Ovary (tissue), 9 donors: ENCODE results near the gene SLC9A9. TPM values are rescaled to one million over a fixed set of nuclear protein-coding genes. Genes with fewer than 3 reads are reported as not detected.

ENCODE experiments used
- DNase-seq, 5 donors: peaks; one replicate each; pipeline ENCODE4 v3.0.0-alpha.2; 2019 to 2020
- H3K27ac ChIP-seq, 2 donors: fragments of 200-600 bp; one replicate each; pipeline versions ENCODE4 v1.5.1 to v1.8.0; 2019 to 2022
- H3K27me3 ChIP-seq: fragments of 200-600 bp; one replicate; pipeline ENCODE4 v1.8.0; 2022
- H3K36me3 ChIP-seq: fragments of 200-600 bp; sonication (generic); one replicate; pipeline ENCODE4 v1.5.1; 2019
- H3K4me1 ChIP-seq: one replicate; pipeline ENCODE4 v1.8.1; 2013; ENCODE audit warnings: mild to moderate bottlenecking, moderate library complexity; ENCODE audit not compliant: insufficient read depth
- H3K4me3 ChIP-seq: fragments of 200-600 bp; sonication (generic); one replicate; pipeline ENCODE4 v1.5.1; 2017
- H3K9me3 ChIP-seq, 2 donors: fragments of 200-600 bp in 1 of 2; sonication (generic) in 1 of 2; one replicate each; pipeline versions ENCODE4 v1.5.1 to v1.8.1; 2013 to 2019; ENCODE audit warnings: mild to moderate bottlenecking in 1 of 2, moderate library complexity in 1 of 2
- EP300 ChIP-seq: sonication (generic); formaldehyde crosslinking; IDR thresholded peaks from one replicate; pipeline ENCODE4 v1.6.1; 2017; ENCODE audit warnings: antibody characterized with exemption
- POLR2A ChIP-seq: fragments of 450-650 bp; IDR thresholded peaks from one replicate; pipeline ENCODE4 v1.6.1; 2017; ENCODE audit warnings: antibody characterized with exemption, mild to moderate bottlenecking, moderate library complexity
- WGBS, 3 donors: extraction: QIAGEN DNeasy Blood & Tissue Kit in 1 of 3; methylation state at CpG; one replicate each; pipeline versions ENCODE4 v1.1.5 to v1.1.7; 2013 to 2017; 5-methylcytosine and 5-hydroxymethylcytosine counted together
- intact Hi-C, 4 donors: fragments of 100-400 bp; cut with DNase I; formaldehyde crosslinking; loops; one replicate each; pipeline versions ENCODE4 v1.11.0 to v1.15.1; 2022 to 2023
- polyA plus RNA-seq, 2 donors: library from polyadenylated mRNA; stranded (reverse); fragments of 200-250 nt in 1 of 2; fragments of 350-450 nt in 1 of 2; fragmentation: Illumina TruSeq in 1 of 2; extraction: RNeasy Lipid Tissue Mini Kit (QIAGEN cat#74804) in 1 of 2; gene quantifications; one replicate each; pipeline ENCODE4 v1.2.3, GENCODE V29; 2013 to 2014
- total RNA-seq, 7 donors: library from RNA; depleted of rRNA in 2 of 7; stranded (reverse); fragments of >200 nt in 2 of 7; fragmentation: NEBNext Ultra II Directional in 3 of 7; extraction: Animal tissue kit (Norgen Biotek cat#: 25700) in 3 of 7; gene quantifications; one replicate each; pipeline versions ENCODE4 v1.1.0 to v1.2.4, GENCODE V29; 2016 to 2023
- TF ChIP-seq, protein P1 (sequence below), 3 donors: fragments of 450-650 bp in 2 of 3; fragments of 200-600 bp in 1 of 3; IDR thresholded peaks; one replicate each; pipeline versions ENCODE4 v1.5.1 to v1.8.0; 2016 to 2022; ENCODE audit warnings: antibody characterized with exemption in 3 of 3, mild to moderate bottlenecking in 1 of 3
- donor health status: DM: no; HTN: no; CAD: no; lungs with moderate emphysema.
- donor health status: DM: no; HTN: no; CAD: no.
- donor health status: Bipolar disorder and iron deficiency.
- donor health status: DM: yes; HTN: yes; CAD: no.
- donor health status: DM: no; HTN: no; CAD: no.
- donor health status: DM: yes; HTN: yes; CAD: no.

The SLC9A9 gene
- total and polyA plus RNA-seq, 9 donors, result 7.0 to 22.7 (median 13.5) TPM

DNA sequence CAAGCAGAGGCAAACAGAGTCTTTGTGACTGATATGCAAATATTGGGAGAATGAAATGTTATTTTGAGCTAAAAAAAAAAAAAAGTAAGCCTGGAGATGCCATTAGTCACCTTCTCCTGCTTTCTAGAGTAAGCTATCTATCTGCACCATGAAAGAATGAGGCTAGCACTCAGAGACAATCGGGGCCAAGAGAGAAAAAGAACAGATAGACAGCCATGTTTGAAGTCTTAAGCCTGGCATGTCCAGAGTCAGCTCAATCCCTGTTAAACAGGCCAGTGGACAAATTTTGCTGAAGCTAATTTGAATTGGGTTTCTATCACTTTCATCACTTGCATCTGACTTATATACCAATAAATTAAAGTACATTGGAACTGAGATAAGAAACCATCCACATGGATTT, 204.4 kb downstream of the SLC9A9 start:
- H3K27ac ChIP-seq, result no peak overlapping the region
- 91 to 96% (median 95%) methylated on average over 1 of the region's 1 CpG for whole genome bisulfite sequencing, 3 donors
- no peaks in the 10 kb centered on the region for H3K27me3 ChIP-seq
- TF ChIP-seq, protein P1, sequence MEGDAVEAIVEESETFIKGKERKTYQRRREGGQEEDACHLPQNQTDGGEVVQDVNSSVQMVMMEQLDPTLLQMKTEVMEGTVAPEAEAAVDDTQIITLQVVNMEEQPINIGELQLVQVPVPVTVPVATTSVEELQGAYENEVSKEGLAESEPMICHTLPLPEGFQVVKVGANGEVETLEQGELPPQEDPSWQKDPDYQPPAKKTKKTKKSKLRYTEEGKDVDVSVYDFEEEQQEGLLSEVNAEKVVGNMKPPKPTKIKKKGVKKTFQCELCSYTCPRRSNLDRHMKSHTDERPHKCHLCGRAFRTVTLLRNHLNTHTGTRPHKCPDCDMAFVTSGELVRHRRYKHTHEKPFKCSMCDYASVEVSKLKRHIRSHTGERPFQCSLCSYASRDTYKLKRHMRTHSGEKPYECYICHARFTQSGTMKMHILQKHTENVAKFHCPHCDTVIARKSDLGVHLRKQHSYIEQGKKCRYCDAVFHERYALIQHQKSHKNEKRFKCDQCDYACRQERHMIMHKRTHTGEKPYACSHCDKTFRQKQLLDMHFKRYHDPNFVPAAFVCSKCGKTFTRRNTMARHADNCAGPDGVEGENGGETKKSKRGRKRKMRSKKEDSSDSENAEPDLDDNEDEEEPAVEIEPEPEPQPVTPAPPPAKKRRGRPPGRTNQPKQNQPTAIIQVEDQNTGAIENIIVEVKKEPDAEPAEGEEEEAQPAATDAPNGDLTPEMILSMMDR (IDR thresholded peaks at IDR 0.05), result no peak
- TF ChIP-seq EP300 (no peak), POLR2A (no peak)
- H3K4me3 ChIP-seq, result no peak overlapping the region
- no peaks in the 10 kb centered on the region for H3K9me3 ChIP-seq
- DNase-seq, result no peak
- intact Hi-C loops, result no loop called here
- H3K4me1 ChIP-seq, result no peaks in the 10 kb centered on the region
- H3K36me3 ChIP-seq, result no peaks in the 10 kb centered on the region

DNA sequence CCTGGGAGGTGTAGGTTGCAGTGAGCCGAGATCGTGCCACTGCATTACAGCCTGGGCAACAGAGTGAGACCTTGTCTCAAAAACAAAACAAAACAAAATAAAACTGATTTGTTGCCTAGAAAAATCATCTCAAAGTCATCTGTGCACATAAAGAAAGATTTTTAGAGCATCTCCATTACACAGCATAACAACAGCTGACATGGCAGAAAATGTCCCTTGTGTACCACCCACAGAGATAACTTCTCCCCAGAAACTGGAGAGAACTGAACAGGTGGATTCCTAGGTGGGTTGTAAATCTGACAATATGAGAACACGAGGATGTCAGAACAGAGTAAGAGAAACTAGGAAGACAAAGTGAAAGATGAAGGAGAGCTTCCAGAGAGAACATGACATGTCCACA, 207.5 kb downstream of the SLC9A9 start:
- no peak for TF ChIP-seq EP300
- TF ChIP-seq POLR2A, result no peak
- TF ChIP-seq, protein P1 (IDR thresholded peaks at IDR 0.05), result no peak
- no peak overlapping the region for H3K4me3 ChIP-seq
- intact Hi-C loops, result no loop called here
- no peak for DNase-seq
- H3K9me3 ChIP-seq, result no peaks in the 10 kb centered on the region
- WGBS, 3 donors, result 93 to 97% (median 96%) methylated on average over 3 of the region's 3 CpGs
- H3K4me1 ChIP-seq, result no peaks in the 10 kb centered on the region
- no peaks in the 10 kb centered on the region for H3K27me3 ChIP-seq
- H3K36me3 ChIP-seq, result no peaks in the 10 kb centered on the region
- no peak overlapping the region for H3K27ac ChIP-seq

DNA sequence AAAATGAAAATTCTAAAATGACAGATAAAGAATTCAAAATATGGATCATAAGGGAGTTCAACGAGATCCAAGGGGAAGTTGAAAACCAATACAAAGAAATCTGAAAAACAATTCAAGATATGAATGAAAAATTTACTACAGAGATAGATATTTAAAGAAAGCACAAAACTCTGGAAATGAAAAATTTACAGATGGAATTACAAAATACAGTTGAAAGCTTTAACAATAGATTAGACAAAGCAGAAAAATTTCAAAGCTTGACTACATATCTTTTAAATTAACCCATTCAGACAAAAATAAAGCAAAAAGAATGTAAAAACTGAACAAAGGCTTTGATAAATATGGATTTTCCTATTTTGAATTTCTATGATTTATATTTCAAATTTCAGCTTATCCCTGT, 211.1 kb downstream of the SLC9A9 start:
- TF ChIP-seq EP300 (no peak), POLR2A (no peak)
- TF ChIP-seq, protein P1 (IDR thresholded peaks at IDR 0.05), result no peak
- H3K36me3 ChIP-seq, result no peaks in the 10 kb centered on the region
- WGBS, 3 donors, result 89 to 91% (median 90%) methylated on average over 1 of the region's 1 CpG
- H3K4me3 ChIP-seq, result no peak overlapping the region
- H3K27ac ChIP-seq, result no peak overlapping the region
- no peak for DNase-seq
- H3K27me3 ChIP-seq, result no peaks in the 10 kb centered on the region
- no peaks in the 10 kb centered on the region for H3K4me1 ChIP-seq
- H3K9me3 ChIP-seq, result no peaks in the 10 kb centered on the region
- intact Hi-C loops, result no loop called here

DNA sequence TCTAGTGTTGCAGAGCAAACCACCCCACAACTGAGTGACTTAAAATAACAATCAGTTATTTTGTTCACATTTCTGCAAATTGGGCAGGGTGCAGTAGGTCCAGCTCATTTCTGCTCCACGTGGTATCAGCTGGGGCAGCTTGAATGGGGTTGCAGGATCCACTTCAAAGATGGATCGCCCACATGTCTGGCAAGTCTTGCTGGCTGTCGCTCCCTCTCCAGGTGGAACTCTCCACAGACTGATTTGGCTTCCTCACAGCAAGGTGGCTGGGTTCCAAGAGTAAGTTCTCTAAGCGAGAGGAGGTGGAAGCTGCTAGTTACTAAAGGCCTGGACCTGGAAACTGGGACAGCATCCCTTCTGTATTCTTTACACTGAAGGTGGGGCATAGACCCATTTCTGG, 213.3 kb downstream of the SLC9A9 start:
- Histone ChIP-seq H3K9me3 (no peaks in the 10 kb centered on the region), H3K27ac (no peak overlapping the region), H3K27me3 (no peaks in the 10 kb centered on the region), H3K36me3 (no peaks in the 10 kb centered on the region), H3K4me3 (no peak overlapping the region), H3K4me1 (no peaks in the 10 kb centered on the region)
- WGBS, 3 donors, result 64 to 72% (median 72%) methylated on average over 4 of the region's 4 CpGs
- no peak for DNase-seq
- TF ChIP-seq EP300, result no peak
- TF ChIP-seq POLR2A, result no peak
- TF ChIP-seq, protein P1 (IDR thresholded peaks at IDR 0.05), result no peak
- intact Hi-C loops, result no loop called here

DNA sequence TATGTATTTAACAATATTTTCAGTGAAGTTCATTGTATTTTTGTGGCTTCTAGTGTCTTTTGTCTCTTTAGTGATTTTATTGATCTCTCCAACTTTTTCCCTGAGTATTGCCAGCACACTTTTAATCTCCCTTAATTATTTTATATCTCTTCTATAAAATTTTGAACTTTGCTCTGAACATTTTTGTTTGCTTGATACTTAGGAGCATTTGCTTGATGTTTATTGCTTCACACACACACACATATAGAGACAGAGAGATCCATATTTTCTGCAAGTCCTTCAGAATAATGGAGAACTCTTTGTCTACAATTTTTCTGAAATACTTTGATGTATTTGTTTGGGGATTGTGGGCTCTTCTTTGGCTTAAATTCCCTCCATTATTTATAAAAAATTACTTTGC, 213.8 kb downstream of the SLC9A9 start:
- Histone ChIP-seq H3K27me3 (no peaks in the 10 kb centered on the region), H3K36me3 (no peaks in the 10 kb centered on the region), H3K4me1 (no peaks in the 10 kb centered on the region), H3K9me3 (no peaks in the 10 kb centered on the region), H3K4me3 (no peak overlapping the region), H3K27ac (no peak overlapping the region)
- TF ChIP-seq POLR2A, result no peak
- TF ChIP-seq, protein P1 (IDR thresholded peaks at IDR 0.05), result no peak
- TF ChIP-seq EP300, result no peak
- intact Hi-C loops, result no loop called here
- no peak for DNase-seq
